GM19238 (cell line): ENCODE results near the gene PRDM2.

Experiments
- DNase-seq: peaks from one replicate; pipeline ENCODE4 v3.0.0; 2011; ENCODE audit warnings: low spot score; ENCODE audit not compliant: insufficient read length

PRDM2 gene

DNA sequence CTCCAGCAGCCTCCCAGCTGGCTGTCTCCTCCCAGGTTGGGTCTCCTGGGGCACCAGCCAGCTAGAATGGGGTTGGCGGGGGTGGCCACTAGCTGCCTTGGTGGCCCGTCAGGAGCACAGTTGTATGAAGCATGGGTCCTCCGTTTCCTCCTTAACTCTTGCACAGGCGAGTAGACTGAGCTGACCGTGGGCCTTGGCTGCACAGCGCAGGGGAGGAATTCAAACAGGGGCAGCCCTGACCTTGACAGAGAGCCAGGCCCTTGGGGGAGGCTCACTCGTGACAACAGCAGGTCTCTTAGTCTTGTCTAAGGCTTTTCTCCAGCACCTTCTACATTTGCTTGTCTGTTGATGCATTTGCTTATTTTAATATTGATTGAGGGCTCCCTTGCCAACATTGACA is 114.1 kb downstream of the PRDM2 start:
- no peak for DNase-seq

DNA sequence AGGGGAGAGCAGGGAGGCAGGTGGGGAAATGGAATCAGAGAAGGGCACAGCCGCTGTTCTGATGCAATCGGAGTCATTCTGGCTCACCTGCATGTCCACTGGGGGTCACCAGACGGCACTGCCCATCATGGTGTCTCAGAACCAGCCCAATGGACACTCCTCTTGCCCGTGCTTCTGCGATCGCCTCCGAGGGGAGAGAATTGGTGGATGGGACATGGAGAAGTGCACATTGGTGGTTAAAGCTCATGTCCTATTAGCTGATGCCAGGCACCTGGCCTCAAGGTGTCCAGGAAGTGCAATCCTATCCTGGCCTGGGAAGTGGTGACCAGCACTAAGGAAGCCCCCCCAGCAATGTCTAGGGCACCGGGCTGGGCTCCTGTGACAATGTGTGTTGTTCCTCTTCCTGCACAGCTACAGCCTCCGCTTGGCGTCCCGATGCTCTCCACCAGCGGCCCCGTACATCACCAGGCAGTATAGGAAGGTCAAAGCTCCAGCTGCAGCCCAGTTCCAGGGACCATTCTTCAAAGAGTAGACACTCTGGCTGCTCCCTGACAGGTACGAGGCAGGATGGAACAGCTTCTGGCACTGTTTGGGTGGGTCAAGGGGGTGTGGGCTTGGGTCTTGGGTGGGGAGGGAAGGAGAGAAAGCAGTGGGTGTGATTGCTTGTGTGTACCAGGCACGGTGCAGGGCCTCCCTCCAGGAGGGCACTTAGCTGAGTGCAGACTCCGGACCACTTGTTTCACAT is 116.2 kb downstream of the PRDM2 start:
- DNase-seq, result no peak

DNA sequence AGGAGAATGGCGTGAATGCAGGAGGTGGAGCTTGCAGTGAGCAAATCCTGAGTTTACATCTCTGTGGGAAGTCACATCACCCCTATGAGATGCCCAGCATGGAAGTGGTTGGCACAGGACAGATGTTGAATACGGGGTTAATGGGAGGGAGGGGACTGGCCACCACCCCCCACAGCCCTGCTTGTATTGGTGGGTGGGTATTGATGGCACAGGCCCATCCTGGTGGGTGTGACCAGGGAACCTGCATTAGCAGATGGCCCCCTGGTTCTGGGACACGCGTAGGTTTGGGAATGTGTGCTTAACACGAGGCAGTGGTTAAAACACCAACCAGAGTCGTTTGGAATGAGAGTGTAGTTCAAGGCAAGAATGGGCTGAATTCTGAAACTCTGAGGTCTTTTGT is 117.9 kb downstream of the PRDM2 start:
- DNase-seq, result no peak

DNA sequence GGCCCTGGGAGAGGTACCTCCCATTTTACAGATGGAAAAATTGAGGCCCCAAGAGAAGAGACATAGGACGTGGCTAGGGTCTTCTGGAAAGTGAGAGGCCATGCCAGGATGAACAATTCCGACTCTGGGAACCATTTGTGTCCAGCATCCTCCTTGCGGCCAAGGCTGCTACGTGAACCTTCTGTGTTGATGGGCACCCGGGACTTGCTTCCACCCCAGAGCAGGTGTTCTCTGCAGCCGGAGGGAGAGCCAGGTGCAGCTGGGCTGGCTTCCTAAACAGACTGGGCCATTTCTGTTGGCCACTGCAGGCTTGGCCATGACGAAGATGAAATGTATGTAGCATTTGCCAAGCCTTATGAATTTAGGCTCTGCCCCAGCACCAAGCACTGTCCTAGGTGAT is 118.9 kb downstream of the PRDM2 start:
- no peak for DNase-seq

DNA sequence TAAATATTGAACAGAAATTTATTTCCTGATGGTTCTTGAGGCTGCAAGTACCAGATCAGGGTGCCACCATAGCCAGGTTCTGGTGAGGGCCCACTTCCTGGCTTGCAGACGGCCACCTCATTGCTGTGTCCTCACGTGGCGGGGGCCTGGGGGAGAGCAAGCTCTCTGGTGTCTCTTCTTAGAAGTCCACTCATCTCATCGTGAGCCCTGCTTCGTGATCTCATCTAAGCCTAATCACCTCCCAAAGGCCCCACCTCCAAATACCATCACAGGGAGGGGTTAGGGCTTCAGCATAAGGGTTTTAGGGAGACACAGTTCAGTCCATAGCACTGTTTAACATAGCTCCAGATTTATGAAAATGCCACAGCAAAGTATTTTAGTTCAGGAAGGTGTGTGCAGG is 119.7 kb downstream of the PRDM2 start:
- DNase-seq, result no peak

DNA sequence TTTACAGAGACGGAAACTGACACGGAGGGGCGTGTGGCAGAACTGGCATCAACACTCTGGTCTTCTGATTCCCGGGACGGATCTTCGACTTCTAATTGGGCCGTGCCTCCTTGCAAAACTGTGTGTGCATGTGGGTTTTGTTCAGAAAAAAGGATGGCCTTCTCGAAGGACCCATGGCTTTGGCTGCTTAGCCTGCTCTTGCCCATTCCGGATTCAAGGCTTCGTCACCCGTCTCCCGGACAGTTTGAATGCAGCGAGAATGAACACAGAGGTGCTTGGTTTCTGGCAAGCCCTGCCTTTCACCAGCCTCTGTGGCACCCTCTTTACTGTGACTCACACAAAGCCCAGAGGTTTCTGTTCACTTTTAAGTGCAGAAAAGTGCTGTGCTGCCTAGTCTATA is 120.1 kb downstream of the PRDM2 start:
- DNase-seq, result no peak

DNA sequence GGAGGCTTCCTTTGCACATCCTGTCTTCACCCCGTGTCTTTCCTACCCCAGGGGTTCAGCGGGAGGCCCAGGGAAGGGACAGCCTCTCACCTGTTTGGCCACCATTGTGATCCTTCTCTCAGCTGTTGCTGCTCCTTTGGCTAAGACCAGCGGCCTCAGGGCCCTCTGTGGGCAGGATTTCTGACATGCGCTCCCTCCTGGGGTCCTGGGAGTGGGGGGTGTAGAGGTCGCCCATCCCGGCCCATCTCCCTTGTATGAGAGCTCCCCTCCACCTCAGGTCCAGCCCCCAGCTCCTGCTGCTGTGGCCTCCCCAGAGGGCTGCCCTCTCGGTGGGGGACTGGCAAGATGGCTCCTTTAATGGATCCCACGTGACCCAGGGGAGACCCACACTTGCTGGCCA is 120.5 kb downstream of the PRDM2 start:
- DNase-seq, result no peak

DNA sequence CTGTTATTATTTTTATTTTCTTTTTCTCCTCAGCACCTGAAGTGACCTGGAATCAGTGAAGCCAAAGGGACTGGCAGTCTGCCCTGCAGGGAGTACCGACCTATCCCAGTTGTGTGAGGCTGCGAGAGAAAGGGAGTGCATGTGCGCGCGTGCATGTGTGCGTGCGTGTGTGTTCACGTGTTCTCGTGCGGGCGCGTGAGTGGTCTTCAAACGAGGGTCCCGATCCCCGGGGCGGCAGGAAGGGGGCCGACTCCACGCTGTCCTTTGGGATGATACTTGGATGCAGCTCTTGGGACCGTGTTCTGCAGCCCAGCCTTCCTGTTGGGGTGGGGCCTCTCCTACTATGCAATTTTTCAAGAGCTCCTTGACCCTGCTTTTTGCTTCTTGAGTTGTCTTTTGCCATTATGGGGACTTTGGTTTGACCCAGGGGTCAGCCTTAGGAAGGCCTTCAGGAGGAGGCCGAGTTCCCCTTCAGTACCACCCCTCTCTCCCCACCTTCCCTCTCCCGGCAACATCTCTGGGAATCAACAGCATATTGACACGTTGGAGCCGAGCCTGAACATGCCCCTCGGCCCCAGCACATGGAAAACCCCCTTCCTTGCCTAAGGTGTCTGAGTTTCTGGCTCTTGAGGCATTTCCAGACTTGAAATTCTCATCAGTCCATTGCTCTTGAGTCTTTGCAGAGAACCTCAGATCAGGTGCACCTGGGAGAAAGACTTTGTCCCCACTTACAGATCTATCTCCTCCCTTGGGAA is 123.3 kb downstream of the PRDM2 start:
- no peak for DNase-seq

DNA sequence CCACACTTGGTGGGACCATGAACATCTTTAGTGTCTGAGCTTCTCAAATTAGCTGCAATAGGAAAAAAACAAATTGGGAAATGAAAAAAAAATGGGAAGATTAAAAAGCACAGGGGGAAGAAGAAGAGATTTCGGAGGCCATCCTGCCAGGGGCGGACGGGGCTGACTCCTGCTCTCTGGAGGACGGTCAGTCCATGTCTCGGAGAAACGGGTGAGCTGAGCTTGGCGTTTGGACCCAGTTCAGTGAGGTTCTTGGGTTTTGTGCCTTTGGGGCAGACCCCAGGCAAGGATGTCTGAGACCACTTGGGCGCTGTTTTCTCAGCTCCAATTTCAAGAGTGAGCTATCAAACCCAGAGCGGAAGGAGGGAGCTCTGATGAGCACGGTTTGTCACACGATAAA is 123.9 kb downstream of the PRDM2 start:
- no peak for DNase-seq

DNA sequence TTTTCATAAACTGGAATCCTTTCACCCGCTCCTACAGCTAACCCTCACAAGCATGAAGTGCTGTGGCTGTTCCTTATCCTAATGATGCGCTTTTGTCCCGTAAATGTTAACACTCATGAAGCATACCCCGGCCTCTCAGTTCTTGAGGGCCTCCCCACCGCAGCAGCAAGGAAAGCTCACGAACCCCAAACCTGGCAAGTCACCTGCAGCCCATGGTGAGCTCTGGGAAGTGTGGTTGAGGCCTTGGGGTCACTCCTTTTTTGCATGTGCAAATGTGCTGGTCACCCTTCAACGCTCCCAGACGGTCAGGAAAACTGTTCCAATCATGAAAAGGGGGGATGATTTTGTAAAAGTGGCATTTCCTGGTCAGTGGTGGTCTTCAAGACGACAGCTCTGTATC is 124.6 kb downstream of the PRDM2 start:
- DNase-seq, result no peak

DNA sequence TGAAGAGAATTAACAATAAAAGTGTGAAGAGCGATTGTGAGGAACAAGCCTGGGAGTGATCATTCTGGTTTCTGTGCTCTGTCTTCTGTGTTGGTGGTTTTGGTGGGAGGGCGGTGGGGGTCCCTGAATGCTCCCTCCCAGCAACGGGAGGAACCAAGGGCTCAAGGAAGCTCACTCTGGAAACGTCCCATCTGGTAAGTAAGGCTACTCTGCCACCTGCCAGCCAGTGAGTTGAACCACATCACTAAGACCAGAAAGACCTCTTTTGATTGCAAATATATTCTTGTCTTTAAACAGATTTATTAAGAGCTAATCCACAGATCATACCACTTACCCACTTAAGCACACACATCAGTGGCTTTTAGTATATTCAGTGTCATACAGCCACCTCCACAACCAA is 125.0 kb downstream of the PRDM2 start:
- no peak for DNase-seq

DNA sequence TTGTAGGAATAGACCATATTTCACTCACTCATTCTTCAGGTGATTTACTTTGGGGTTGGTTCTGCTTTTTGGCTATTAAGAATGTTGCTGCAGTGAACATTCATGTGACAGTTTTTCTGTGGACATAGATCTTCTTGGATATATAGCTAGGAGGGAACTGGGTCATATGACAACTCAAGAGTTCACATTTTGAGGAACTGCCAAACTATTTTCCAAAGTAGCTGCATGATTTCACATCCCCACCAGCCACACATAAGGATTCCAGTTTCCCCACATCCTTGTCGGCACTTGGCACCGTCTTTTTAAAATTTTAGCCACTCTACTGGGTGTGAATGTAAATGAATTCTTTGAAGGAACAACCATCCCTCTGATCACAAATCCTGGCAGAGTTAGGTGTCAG is 126.0 kb downstream of the PRDM2 start:
- no peak for DNase-seq

DNA sequence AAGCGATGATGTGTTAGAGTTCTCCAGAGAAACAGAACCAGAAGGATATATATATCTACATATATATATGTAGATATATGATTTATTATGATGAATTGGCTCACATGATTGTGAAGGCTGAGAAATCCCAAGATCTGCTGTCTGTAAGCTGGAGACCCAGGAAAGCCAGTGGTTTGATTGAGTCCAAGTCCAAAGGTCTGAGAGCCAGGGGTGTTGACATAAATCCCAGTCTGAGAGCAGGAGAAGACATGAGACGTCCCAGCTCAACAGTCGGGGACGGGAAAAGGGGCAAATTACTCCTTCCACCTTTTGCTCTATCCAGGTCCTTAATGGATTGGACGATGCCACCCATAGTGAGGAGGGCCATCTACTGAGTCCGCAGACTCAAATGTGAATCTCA is 126.6 kb downstream of the PRDM2 start:
- DNase-seq, result no peak

DNA sequence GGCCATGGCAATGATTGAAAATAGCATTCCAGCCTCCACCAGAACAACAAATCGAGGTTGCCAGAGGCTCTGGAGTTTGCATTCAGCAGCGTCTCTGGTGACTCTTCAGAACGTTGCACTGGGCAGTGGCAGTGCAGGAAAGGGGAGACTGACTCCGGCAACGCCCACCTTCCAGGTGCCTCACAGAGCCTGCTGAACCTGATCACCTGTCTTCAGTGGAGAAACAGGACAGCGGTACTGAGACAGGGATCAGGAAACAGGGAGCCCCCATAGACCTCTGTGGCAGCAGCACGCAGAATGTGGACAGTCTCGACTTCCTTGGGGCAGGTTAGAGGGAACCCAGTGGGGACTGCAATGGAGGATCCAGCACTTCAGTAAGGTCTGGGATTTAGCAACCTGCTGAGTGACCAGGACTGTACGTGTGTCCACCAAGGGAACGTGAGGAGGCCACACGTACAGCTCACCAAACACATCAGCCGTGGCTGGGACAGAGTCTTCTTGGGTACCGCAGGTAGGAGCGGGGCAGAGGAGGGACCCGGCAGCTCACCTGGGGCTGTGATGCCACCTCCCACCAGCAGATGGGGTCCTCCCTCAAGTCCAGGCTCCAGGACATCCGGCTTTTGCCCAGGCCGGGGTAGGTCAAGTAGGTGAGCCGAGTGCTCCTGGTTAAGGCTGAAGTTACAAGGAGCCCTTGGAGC is 128.6 kb downstream of the PRDM2 start:
- peak; percentile 68 for DNase-seq

DNA sequence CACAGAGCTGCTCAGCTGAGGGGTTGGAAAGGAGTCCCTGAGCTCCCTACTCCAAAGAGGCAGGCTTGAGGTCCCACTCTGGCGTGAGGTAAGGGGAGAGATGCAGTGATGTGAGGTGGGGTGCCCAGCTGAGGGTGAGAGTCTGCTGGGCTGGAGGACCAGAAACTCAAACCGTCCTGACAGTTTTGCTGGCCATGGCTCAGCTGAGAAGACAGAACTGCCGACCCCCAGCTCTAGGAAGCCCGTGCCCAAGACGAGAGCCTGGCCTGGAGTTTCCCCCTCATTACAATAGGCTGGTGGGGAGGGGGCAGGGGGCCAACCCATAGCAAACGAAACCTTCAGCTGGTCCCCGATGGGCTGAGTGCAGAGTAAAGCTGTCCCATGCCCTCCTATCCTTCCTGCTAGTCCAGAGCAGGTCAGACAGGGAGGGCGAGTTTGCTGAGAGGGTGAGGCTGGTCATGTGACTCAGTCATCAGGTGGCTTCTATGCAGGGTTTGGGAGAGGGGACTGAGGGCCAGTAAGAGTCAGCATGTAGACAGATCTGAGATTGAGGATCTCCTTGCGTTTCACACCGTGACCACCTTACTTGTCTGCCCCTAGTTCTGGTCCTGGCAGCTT is 129.3 kb downstream of the PRDM2 start:
- DNase-seq, result no peak

DNA sequence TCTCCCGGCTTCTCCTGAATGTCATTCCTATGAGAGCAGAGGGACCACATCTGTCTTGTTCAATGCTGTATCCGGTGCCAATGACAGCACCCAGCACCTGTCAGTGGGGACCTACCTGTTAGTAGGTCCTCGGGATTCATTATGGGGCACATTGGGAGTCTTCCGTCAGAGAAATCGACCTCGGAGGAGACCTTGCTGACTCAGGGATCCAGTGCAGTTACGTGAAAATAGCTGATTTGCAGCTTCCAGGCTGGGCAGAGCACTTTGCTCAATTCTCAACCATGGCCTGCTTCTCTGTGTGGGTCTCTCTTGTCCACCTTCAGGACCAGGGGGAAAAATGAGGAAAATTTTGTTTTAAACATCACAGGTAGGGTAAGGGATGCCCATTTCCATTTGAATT is 130.2 kb downstream of the PRDM2 start:
- no peak for DNase-seq

DNA sequence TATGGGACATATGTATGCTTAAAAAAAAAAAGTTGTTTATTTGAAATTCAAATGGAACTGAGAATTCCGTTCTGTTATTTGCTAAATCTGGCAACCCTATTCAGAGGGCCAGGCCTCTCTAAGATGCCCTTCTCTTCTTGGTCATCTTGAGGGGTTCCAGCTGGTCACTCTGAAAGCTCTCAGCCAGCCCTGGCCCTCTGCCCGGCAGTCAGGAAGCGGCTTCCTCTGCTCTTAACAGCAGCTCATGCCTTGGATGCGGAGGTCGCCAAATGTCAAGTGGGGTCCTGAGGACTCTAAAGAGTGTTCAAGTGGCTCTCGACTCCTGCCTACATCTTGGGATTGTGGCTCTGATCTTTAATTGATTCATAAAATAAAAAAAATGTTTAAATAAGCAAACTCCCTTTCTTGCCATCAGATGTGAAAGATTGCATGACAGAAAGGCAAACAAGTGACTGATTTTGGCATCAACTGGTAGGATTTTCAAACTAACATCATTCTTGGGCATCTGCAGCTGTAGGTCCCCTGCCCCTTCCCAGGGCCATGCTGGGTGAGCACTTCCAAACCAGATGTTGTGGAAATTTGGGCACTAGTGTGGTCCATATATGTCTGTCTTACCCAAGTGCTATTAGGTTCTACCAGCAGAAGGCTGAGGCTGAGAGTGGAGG is 130.8 kb downstream of the PRDM2 start:
- no peak for DNase-seq

DNA sequence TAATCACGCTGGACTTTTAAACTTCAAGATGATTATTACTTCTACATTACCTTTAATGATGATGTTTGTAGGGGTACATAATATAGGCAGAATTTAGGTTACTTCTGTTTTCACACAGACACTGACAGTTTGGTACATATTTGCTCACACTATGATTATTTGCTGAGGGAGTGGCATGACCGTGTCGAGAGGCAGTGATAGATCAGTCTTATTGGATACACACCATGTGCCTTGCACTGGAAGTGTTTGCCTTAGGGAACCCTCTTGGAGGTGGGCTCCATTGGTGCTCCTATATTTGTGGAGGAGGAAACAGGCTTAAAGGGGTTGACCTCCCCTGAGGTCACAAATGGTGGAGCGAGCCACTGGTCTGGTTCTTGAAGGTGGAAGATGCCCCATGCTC is 132.1 kb downstream of the PRDM2 start:
- no peak for DNase-seq

DNA sequence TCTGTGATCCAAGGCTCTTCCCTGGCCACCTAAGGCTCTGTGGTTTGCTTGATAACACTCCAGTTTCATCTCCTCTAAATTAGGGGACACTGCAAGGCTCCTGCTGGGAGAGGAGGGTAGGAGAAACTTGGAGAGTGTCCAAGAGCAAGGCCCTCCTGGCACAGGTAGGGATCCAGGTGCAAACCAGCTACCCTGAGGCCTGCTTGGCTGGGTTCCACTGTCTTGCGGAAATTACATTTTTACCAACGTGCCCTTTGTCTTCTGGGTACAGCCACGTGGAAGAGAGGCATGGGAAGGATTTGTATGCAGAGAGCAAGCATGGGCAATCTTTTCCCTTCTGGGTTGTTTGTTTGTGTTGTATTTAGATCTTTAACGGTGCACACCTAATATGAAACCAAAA is 132.5 kb downstream of the PRDM2 start:
- DNase-seq, result no peak

DNA sequence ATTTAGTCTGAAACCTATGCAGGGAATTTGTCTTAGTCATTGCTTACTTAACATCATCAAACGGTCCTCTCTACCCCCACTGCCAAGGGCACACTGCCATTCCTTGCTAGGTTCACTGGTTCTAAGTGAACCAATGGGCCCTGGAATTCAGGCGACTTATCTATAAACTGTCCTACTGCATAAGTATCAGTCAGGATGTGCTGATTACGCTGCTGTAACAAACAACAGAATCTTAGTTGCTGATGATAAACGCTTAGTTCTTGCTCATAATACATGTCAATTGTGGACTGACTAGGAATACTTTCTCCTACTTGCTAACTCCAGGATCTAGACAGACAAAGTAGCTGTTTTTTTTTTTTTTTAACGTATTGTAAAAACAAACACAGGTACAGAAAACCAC is 136.1 kb downstream of the PRDM2 start:
- no peak for DNase-seq

DNA sequence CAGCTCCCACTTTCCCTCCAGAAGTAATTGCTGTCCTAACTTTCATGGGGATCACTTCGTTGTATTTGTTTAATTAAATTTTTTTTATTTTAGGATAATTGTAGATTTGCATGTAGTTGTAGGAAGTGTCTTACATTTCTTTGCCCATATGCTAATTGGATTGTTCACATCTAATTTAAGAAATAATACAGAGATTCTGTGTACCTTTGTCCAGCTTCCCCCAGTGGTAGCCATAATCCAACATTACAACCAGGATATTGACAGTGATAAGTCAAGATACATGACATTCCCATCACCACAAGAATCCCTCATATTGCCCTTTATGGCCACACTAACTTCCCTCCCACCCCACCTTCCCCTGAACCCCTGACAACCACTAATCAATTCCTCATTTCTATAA is 136.6 kb downstream of the PRDM2 start:
- no peak for DNase-seq

DNA sequence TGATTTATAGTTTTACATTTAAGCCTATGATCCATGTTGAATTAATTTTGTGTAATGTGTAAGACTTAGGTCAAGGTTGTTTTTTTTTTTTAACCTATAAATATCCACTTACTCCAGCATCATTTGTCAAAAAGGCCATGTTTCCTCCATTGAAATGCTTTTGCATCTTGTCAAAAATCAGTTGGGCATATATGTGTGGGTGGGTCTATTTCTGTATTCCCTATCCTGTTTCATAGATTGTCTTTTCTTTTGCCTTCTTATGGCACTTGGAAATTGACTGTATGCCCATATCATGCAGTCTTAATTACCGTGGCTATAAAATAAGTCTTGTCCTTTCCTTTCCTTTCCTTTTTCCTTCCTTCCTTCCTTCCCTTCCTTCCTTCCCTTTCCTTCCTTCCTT is 138.2 kb downstream of the PRDM2 start:
- DNase-seq, result no peak
